A549 (cell line): ENCODE data around the gene TEDC1.
A peak's percentile ranks its signal among the peaks of the same experiment; 100 is the strongest.

Source experiments
- EP300 ChIP-seq, 2 experiments: fragments of >200 bp; sonication (Bioruptor Twin); formaldehyde crosslinking; IDR thresholded peaks; 2 replicates in 1 of 2; 3 replicates in 1 of 2; pipeline ENCODE4 v1.6.1; 2016 to 2017
- JUNB ChIP-seq: fragments of >200 bp; sonication (Bioruptor Twin); formaldehyde crosslinking; IDR thresholded peaks from 2 replicates; pipeline ENCODE4 v1.6.1; 2016
- MAZ ChIP-seq: fragments of 150-350 bp; IDR thresholded peaks from 2 replicates; pipeline ENCODE4 v1.6.1; 2014; ENCODE audit warnings: antibody characterized with exemption, low read depth, low read length, borderline replicate concordance
- RAD21 ChIP-seq, 2 experiments: fragments of >200 bp in 1 of 2; sonication (Bioruptor Twin) in 1 of 2; formaldehyde crosslinking in 1 of 2; IDR thresholded peaks in 1 of 2; conservative IDR thresholded peaks in 1 of 2; 2 replicates in 1 of 2; 3 replicates in 1 of 2; pipeline ENCODE4 v1.6.1; 2012 to 2018; ENCODE audit warnings: inconsistent platforms in 1 of 2
- TF ChIP-seq, protein P1 (sequence below): fragments of >200 bp; sonication (Bioruptor Twin); formaldehyde crosslinking; IDR thresholded peaks from 3 replicates; pipeline ENCODE4 v1.5.1; 2016
- TF ChIP-seq, protein P2 (sequence below): IDR thresholded peaks from 2 replicates; pipeline ENCODE4 v1.6.1; 2012; ENCODE audit warnings: low read depth, borderline replicate concordance

DNA sequence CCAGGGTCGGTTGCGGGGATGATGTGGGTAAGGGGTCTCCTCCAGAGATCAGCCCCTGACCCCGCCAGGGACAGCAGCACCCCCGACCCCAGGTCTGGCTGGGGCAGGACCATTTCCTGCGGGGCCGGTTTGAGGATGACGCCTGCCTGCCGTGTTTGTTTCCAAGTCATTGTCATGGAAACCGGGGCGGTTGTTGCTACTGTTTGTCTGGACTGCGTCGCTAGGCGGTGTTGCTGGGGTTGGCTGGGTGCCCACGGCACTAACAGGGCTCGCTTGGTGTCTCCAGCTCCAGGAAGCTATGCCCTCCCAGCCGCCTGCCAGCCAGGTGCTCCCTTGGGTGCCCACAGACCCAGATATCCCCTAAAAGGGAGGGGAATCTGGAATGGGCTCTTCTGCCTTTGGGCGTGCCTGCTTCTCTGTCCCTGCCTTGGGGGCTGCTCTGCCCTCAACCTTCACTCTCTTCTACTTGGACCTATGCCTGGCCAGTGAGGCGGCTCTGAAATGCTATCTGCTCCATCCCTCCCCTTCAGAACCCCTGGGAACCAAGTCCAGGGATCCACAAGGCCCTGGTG is 9.1 kb upstream of the TEDC1 start:
- TF ChIP-seq, protein P1, sequence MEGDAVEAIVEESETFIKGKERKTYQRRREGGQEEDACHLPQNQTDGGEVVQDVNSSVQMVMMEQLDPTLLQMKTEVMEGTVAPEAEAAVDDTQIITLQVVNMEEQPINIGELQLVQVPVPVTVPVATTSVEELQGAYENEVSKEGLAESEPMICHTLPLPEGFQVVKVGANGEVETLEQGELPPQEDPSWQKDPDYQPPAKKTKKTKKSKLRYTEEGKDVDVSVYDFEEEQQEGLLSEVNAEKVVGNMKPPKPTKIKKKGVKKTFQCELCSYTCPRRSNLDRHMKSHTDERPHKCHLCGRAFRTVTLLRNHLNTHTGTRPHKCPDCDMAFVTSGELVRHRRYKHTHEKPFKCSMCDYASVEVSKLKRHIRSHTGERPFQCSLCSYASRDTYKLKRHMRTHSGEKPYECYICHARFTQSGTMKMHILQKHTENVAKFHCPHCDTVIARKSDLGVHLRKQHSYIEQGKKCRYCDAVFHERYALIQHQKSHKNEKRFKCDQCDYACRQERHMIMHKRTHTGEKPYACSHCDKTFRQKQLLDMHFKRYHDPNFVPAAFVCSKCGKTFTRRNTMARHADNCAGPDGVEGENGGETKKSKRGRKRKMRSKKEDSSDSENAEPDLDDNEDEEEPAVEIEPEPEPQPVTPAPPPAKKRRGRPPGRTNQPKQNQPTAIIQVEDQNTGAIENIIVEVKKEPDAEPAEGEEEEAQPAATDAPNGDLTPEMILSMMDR = no peak; the same call in 2 of the 3 replicates
- TF ChIP-seq JUNB (no peak), MAZ (no peak), RAD21 (conservative IDR thresholded peaks at IDR 0.05 in 1 of 2, IDR thresholded peaks at IDR 0.05 in 1 of 2) (no peak), EP300 (IDR thresholded peaks at IDR 0.05) (peak in 1 of 2 experiments; percentile 22; a peak in 1 of 5 replicates)
- TF ChIP-seq, protein P2, sequence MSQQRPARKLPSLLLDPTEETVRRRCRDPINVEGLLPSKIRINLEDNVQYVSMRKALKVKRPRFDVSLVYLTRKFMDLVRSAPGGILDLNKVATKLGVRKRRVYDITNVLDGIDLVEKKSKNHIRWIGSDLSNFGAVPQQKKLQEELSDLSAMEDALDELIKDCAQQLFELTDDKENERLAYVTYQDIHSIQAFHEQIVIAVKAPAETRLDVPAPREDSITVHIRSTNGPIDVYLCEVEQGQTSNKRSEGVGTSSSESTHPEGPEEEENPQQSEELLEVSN = no peak
